WTC11 (cell line): ENCODE measurements around the gene SENP1. TPM values are rescaled to one million over a fixed set of nuclear protein-coding genes. Genes with fewer than 3 reads are reported as not detected.
A peak's percentile ranks its signal among the peaks of the same experiment; 100 is the strongest.

Experiments used
- ATAC-seq: fragments of 200-7000 bp; cut with Tn5 transposase; 2 replicates; pipeline ENCODE4 v1.10.0; 2021; ENCODE audit warnings: mild to moderate bottlenecking, moderate library complexity
- CTCF ChIA-PET: fragments of 300-600 bp; sonication (Branson Sonifier 250); formaldehyde crosslinking; loops from one replicate; lab custom pipeline; 2021; ENCODE audit warnings: antibody characterized with exemption; lab: Charles Lee
- POLR2A ChIA-PET: fragments of 350-600 bp; sonication (Branson Sonifier 250); formaldehyde crosslinking; loops from one replicate; lab custom pipeline; 2021; ENCODE audit warnings: antibody characterized with exemption; lab: Charles Lee
- DNase-seq: peaks from one replicate; pipeline ENCODE4 v3.0.0; 2021; ENCODE audit warnings: low spot score
- H3K27ac Mint-ChIP-seq: 2 replicates; pipeline ENCODE4 v1.8.0; 2021; ENCODE audit warnings: mixed read lengths
- H3K27me3 Mint-ChIP-seq: 2 replicates; pipeline ENCODE4 v1.8.0; 2021; ENCODE audit warnings: low read depth, mild to moderate bottlenecking, moderate library complexity, mixed read lengths
- H3K36me3 Mint-ChIP-seq: 2 replicates; pipeline ENCODE4 v1.8.0; 2021; ENCODE audit warnings: mixed read lengths
- H3K4me1 Mint-ChIP-seq: 2 replicates; pipeline ENCODE4 v1.8.0; 2022; ENCODE audit warnings: mixed read lengths
- H3K4me3 Mint-ChIP-seq: 2 replicates; pipeline ENCODE4 v1.8.0; 2021; ENCODE audit warnings: mild to moderate bottlenecking, moderate library complexity, mixed read lengths
- H3K9me3 Mint-ChIP-seq: 2 replicates; pipeline ENCODE4 v1.8.0; 2021; ENCODE audit warnings: mixed read lengths
- AFF4 ChIP-seq: sonication (generic); formaldehyde crosslinking; IDR thresholded peaks from 2 replicates; pipeline ENCODE4 v1.8.1; 2023; ENCODE audit warnings: mild to moderate bottlenecking, missing genetic modification reagents, borderline replicate concordance
- AR ChIP-seq: fragments of 250-450 bp; sonication (Bioruptor Pico); IDR thresholded peaks from 2 replicates; pipeline ENCODE4 v1.9.0; 2021; ENCODE audit warnings: mild to moderate bottlenecking
- ATF6 ChIP-seq: sonication (generic); formaldehyde crosslinking; IDR thresholded peaks from 2 replicates; pipeline ENCODE4 v1.8.1; 2023; ENCODE audit warnings: mild to moderate bottlenecking, missing genetic modification reagents
- CREB1 ChIP-seq: sonication (generic); formaldehyde crosslinking; IDR thresholded peaks from 2 replicates; pipeline ENCODE4 v1.8.0; 2023; ENCODE audit warnings: mild to moderate bottlenecking, missing genetic modification reagents
- E2F5 ChIP-seq: sonication (generic); formaldehyde crosslinking; IDR thresholded peaks from 2 replicates; pipeline ENCODE4 v1.8.1; 2022; ENCODE audit warnings: mild to moderate bottlenecking, moderate library complexity, missing genetic modification reagents
- IRF2 ChIP-seq: sonication (generic); formaldehyde crosslinking; IDR thresholded peaks from 2 replicates; pipeline ENCODE4 v1.8.0; 2022; ENCODE audit warnings: low read depth, missing genetic modification reagents, borderline replicate concordance
- KAT7 ChIP-seq: sonication (generic); formaldehyde crosslinking; IDR thresholded peaks from 2 replicates; pipeline ENCODE4 v1.8.1; 2023; ENCODE audit warnings: missing genetic modification reagents, mild to moderate bottlenecking, borderline replicate concordance
- MAX ChIP-seq: sonication (generic); formaldehyde crosslinking; IDR thresholded peaks from 2 replicates; pipeline ENCODE4 v1.8.0; 2022; ENCODE audit warnings: mild to moderate bottlenecking, missing genetic modification reagents
- MYBL2 ChIP-seq: sonication (generic); formaldehyde crosslinking; IDR thresholded peaks from 2 replicates; pipeline ENCODE4 v1.8.1; 2023; ENCODE audit warnings: mild to moderate bottlenecking, moderate library complexity, missing genetic modification reagents
- STAT6 ChIP-seq: sonication (generic); formaldehyde crosslinking; conservative IDR thresholded peaks from 2 replicates; pipeline ENCODE4 v1.8.1; 2023; ENCODE audit warnings: mild to moderate bottlenecking, low read depth, missing genetic modification reagents, moderate library complexity
- TCF7 ChIP-seq: sonication (generic); formaldehyde crosslinking; IDR thresholded peaks from 2 replicates; pipeline ENCODE4 v1.8.0; 2022; ENCODE audit warnings: mild to moderate bottlenecking, low read depth, missing genetic modification reagents, moderate library complexity
- ZBTB21 ChIP-seq: sonication (generic); formaldehyde crosslinking; IDR thresholded peaks from 2 replicates; pipeline ENCODE4 v1.8.1; 2023; ENCODE audit warnings: mild to moderate bottlenecking, missing genetic modification reagents, borderline replicate concordance
- ZNF263 ChIP-seq: sonication (generic); formaldehyde crosslinking; IDR thresholded peaks from 2 replicates; pipeline ENCODE4 v1.8.1; 2022; ENCODE audit warnings: low read depth, mild to moderate bottlenecking, moderate library complexity, missing genetic modification reagents
- ZNF281 ChIP-seq: sonication (generic); formaldehyde crosslinking; IDR thresholded peaks from 2 replicates; pipeline ENCODE4 v1.8.0; 2023; ENCODE audit warnings: mild to moderate bottlenecking, missing genetic modification reagents
- ZNF396 ChIP-seq: fragments of 250-450 bp; sonication (Bioruptor Pico); IDR thresholded peaks from 2 replicates; pipeline ENCODE4 v1.8.0; 2021; ENCODE audit warnings: mild to moderate bottlenecking, moderate library complexity, borderline replicate concordance
- ZNF416 ChIP-seq: fragments of 250-450 bp; sonication (Bioruptor Pico); IDR thresholded peaks from 2 replicates; pipeline ENCODE4 v1.9.0; 2021; ENCODE audit warnings: mild to moderate bottlenecking, inconsistent platforms
- ZNF425 ChIP-seq: fragments of 250-450 bp; sonication (Bioruptor Pico); conservative IDR thresholded peaks from 2 replicates; pipeline ENCODE4 v1.9.0; 2021; ENCODE audit warnings: mild to moderate bottlenecking
- total RNA-seq: library from RNA; stranded (reverse); gene quantifications from 3 replicates; pipeline ENCODE4 v1.2.3, GENCODE V29; 2021

Gene SENP1
- total RNA-seq, 1 experiment from 2014 or later: 20.4 TPM

- Mint-ChIP-seq H3K36me3 (peaks cover 60% of the 10 kb centered on the region), H3K27ac (no peak overlapping the region), H3K27me3 (no peaks in the 10 kb centered on the region), H3K4me3 (no peak overlapping the region), H3K4me1 (no peaks in the 10 kb centered on the region), H3K9me3 (no peaks in the 10 kb centered on the region)
- ATAC-seq (peak; percentile 53), DNase-seq (no peak)
- ChIA-PET POLR2A (no interaction called here), CTCF (interaction anchor here (0.6 to 1.5 kb wide), 8 partner anchors 13 to 157 kb away, joined by 3 to 7 read pairs (median 4); partner anchors contain the start of genes TMEM106C and VDR)
- TF ChIP-seq MAX (CRISPR knock-in tag) (no peak), ZNF396 (CRISPR knock-in tag) (no peak), ZBTB21 (CRISPR knock-in tag) (no peak), ZNF263 (CRISPR knock-in tag) (no peak), TCF7 (CRISPR knock-in tag) (no peak), MYBL2 (CRISPR knock-in tag) (no peak), STAT6 (CRISPR knock-in tag) (no peak), ZNF416 (no peak), IRF2 (CRISPR knock-in tag) (no peak), ATF6 (CRISPR knock-in tag) (no peak), ZNF425 (CRISPR knock-in tag) (no peak), CREB1 (CRISPR knock-in tag) (no peak), ZNF281 (no peak), AR (no peak), KAT7 (CRISPR knock-in tag) (no peak), AFF4 (no peak), E2F5 (CRISPR knock-in tag) (no peak)
These were observed 43.8 kb downstream of the SENP1 start for GRCh38 chr12:48061938-48062719.
